K562 (cell line): Measurements from ENCODE around the gene IPO13. TPM values are rescaled to one million over a fixed set of nuclear protein-coding genes. Genes with fewer than 3 reads are reported as not detected.

Source experiments
- ESRRA ChIP-seq: fragments of 450-650 bp; IDR thresholded peaks from 2 replicates; pipeline ENCODE4 v1.6.1; 2014; ENCODE audit warnings: low read depth, mild to moderate bottlenecking, moderate library complexity, borderline replicate concordance
- FOXA1 ChIP-seq: fragments of 450-650 bp; IDR thresholded peaks from 2 replicates; pipeline ENCODE4 v1.6.1; 2016; ENCODE audit warnings: mild to moderate bottlenecking, borderline replicate concordance
- GABPA ChIP-seq: fragments of 200-800 bp; sonication (Bioruptor generic); conservative IDR thresholded peaks from 2 replicates; pipeline ENCODE4 v1.6.1; 2016; ENCODE audit warnings: low read depth, missing genetic modification characterization, missing compliant biosample characterization
- GABPB1 ChIP-seq: sonication (generic); formaldehyde crosslinking; IDR thresholded peaks from 2 replicates; pipeline ENCODE4 v1.8.0; 2022; ENCODE audit warnings: mild to moderate bottlenecking, missing genetic modification reagents
- MAZ ChIP-seq, 2 experiments: fragments of 450-650 bp in 1 of 2; sonication (generic) in 1 of 2; formaldehyde crosslinking; IDR thresholded peaks in 1 of 2; conservative IDR thresholded peaks in 1 of 2; 2 replicates each; pipeline versions ENCODE4 v1.4.0 to v1.5.0; 2020; ENCODE audit warnings: mild to moderate bottlenecking in 1 of 2, missing genetic modification reagents in 1 of 2
- MBD2 ChIP-seq: sonication (generic); IDR thresholded peaks from 2 replicates; pipeline ENCODE4 v1.6.1; 2016; ENCODE audit warnings: low read depth, borderline replicate concordance
- WHSC1 ChIP-seq: IDR thresholded peaks from one replicate; pipeline ENCODE4 v1.6.1; 2012; ENCODE audit warnings: low read length, control low read depth, inconsistent platforms
- ZNF165 ChIP-seq: fragments of 250-450 bp; sonication (Bioruptor Pico); IDR thresholded peaks from 2 replicates; pipeline ENCODE4 v1.4.0; 2020; ENCODE audit warnings: borderline replicate concordance
- polyA plus RNA-seq, 8 experiments: library from polyadenylated mRNA; depleted of rRNA in 4 of 8; stranded (reverse) in 5 of 8; unstranded in 3 of 8; fragments of >200 nt; fragmentation: Nextera tagmentation in 2 of 8; fragmentation: Illumina TruSeq in 1 of 8; extraction: Ambion mirVana in 2 of 8; extraction: Trizol in 1 of 8; gene quantifications; 2 replicates each; pipeline versions ENCODE4 v1.2.1 to v1.2.3, GENCODE V29; 2011 to 2014; ENCODE audit warnings: inconsistent platforms in 1 of 8, missing spikeins in 1 of 8
- total RNA-seq, 7 experiments: library from RNA; depleted of rRNA in 6 of 7; stranded (reverse); fragments of >200 nt in 6 of 7; fragmentation: Illumina TruSeq in 2 of 7; extraction: Trizol in 2 of 7; gene quantifications; 2 replicates each; pipeline versions ENCODE4 v1.2.1 to v1.2.3, GENCODE V29; 2011 to 2021; ENCODE audit warnings: low replicate concordance in 1 of 7
- TF ChIP-seq, protein P1 (sequence below): conservative IDR thresholded peaks from 2 replicates; pipeline ENCODE4 v1.6.1; 2011; ENCODE audit warnings: low read depth, mild to moderate bottlenecking, low read length; ENCODE audit not compliant: control insufficient read depth
- TF ChIP-seq, protein P2 (sequence below): fragments of 200-800 bp; sonication (Bioruptor generic); IDR thresholded peaks from 2 replicates; pipeline ENCODE4 v1.6.1; 2017; ENCODE audit warnings: missing genetic modification characterization, missing compliant biosample characterization
- TF ChIP-seq, protein P3 (sequence below): fragments of 450-650 bp; IDR thresholded peaks from 2 replicates; pipeline ENCODE4 v1.7.1; 2018; ENCODE audit warnings: mild to moderate bottlenecking, low read depth; ENCODE audit not compliant: partially characterized antibody

Gene IPO13
- total and polyA plus RNA-seq, 9 of the 15 experiments (the other 6 are each of a cell fraction or from before 2014, with no cell fraction given) = 7.0 to 30.8 (median 16.2) TPM

DNA sequence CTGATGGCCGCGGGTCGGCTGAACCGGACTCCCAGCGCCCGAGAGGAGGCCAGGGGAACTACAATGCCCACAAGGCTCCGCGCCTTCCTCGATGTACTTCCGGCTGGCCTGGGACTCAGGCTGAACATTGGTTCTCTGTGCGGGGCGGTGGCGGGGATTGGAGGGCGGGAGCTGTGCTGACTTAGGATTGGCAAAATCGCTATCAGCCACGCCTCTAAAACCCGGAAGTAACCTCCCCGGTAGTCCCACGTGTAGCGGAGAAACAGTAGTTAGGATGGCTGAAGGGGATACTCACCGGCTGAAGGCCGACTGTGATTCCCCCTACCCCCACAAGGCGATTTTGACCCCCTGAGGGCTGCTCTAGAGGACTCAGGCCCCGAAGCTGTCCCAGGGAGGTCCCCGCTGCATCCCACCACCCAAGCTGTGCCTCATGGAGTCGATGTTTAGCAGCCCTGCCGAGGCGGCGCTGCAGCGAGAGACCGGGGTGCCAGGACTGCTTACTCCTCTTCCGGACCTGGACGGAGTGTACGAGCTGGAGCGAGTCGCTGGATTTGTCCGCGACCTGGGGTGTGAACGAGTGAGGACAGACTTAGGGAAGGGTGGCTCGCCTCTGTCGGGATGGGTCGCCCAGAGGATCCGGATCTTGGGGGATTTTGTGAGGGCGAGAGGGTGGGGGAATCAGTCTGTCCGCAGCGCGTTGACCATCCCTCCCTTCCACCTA is 23.2 kb downstream of the IPO13 start, which contains the start of gene DPH2 (continued):
- TF ChIP-seq MBD2 = peak; percentile 97
- TF ChIP-seq WHSC1 = no peak
- TF ChIP-seq FOXA1 = no peak
- TF ChIP-seq, protein P1, sequence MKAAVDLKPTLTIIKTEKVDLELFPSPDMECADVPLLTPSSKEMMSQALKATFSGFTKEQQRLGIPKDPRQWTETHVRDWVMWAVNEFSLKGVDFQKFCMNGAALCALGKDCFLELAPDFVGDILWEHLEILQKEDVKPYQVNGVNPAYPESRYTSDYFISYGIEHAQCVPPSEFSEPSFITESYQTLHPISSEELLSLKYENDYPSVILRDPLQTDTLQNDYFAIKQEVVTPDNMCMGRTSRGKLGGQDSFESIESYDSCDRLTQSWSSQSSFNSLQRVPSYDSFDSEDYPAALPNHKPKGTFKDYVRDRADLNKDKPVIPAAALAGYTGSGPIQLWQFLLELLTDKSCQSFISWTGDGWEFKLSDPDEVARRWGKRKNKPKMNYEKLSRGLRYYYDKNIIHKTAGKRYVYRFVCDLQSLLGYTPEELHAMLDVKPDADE = peak; percentile 92
- TF ChIP-seq GABPA (tag) = peak; percentile 98
- TF ChIP-seq, protein P2, sequence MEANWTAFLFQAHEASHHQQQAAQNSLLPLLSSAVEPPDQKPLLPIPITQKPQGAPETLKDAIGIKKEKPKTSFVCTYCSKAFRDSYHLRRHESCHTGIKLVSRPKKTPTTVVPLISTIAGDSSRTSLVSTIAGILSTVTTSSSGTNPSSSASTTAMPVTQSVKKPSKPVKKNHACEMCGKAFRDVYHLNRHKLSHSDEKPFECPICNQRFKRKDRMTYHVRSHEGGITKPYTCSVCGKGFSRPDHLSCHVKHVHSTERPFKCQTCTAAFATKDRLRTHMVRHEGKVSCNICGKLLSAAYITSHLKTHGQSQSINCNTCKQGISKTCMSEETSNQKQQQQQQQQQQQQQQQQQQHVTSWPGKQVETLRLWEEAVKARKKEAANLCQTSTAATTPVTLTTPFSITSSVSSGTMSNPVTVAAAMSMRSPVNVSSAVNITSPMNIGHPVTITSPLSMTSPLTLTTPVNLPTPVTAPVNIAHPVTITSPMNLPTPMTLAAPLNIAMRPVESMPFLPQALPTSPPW (CRISPR knock-in tag) = peak; percentile 54; the same call in 1 of the 2 replicates
- TF ChIP-seq MAZ (CRISPR knock-in tag; conservative IDR thresholded peaks at IDR 0.05 in 1 of 2, IDR thresholded peaks at IDR 0.05 in 1 of 2) = peak; percentile 31 to 57; a peak in 1 of 4 replicates
- peak; percentile 99 for TF ChIP-seq GABPB1 (CRISPR knock-in tag)
- TF ChIP-seq ESRRA = 0 out of 2 replicates have a peak, but pooled peaks have one; percentile 12
- TF ChIP-seq ZNF165 (CRISPR knock-in tag) = 0 out of 2 replicates have a peak, but pooled peaks have one; percentile 56
- TF ChIP-seq, protein P3, sequence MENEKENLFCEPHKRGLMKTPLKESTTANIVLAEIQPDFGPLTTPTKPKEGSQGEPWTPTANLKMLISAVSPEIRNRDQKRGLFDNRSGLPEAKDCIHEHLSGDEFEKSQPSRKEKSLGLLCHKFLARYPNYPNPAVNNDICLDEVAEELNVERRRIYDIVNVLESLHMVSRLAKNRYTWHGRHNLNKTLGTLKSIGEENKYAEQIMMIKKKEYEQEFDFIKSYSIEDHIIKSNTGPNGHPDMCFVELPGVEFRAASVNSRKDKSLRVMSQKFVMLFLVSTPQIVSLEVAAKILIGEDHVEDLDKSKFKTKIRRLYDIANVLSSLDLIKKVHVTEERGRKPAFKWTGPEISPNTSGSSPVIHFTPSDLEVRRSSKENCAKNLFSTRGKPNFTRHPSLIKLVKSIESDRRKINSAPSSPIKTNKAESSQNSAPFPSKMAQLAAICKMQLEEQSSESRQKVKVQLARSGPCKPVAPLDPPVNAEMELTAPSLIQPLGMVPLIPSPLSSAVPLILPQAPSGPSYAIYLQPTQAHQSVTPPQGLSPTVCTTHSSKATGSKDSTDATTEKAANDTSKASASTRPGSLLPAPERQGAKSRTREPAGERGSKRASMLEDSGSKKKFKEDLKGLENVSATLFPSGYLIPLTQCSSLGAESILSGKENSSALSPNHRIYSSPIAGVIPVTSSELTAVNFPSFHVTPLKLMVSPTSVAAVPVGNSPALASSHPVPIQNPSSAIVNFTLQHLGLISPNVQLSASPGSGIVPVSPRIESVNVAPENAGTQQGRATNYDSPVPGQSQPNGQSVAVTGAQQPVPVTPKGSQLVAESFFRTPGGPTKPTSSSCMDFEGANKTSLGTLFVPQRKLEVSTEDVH = peak; percentile 93
